GM19035 (cell line): ENCODE data around the gene LHX2.

Experiments used
- ATAC-seq: cut with Tn5 transposase; IDR thresholded peaks from one replicate; pipeline ENCODE4 v1.9.1; 2021; ENCODE audit not compliant: unreplicated experiment

Gene LHX2

DNA sequence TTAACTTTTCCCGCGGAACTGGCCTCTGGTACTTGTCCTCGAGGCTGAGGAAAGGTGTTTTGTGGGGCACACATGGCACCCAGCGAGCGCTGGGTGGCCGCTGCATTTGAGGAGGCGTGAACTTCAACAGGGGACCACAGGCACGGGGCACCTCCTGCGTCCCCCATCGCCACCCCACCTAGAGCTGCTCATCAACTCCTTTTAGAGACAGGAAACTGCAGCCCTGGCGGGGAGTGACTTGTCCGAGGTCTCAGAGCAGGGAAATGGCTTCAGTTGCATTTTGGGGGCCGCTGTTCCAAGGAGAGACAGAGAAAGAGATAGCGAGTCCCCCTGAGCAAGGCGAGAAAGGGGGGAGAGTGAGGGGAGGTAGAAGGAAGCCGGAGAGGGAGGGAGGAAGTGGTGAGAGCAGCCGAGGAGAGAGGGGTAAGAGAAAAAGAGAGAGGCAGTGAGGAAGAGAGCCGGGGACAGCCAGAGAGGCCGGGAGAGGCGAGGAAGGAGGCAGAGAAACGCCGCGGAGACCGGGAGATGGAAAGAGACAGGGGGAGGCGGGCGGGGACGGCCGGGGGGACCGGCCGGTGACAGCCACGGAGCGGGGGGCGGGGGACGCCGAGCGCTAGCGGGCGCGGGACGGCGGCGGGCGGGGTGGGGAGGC lies 12.5 kb upstream of the LHX2 start:
- ATAC-seq: no peak

DNA sequence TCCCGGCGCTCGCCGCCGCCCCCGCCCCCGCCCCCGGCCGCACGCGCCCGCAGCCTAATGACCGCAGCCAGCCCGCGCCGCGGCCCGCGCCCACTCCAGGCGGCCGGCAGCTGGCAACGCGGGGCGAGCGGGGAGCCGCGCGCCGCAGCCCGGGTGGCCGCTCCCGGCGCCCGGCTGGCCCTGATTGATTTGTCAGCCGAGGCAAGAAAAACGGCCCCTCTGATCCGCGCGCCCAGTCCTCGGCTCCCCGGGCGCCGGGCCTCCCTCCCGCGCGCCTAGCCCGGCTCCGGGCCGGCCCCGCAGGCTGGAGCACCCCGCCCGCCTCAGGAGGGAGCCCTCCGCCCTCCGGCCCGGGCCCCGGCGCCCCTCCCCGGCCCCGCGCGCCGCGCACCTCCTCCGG lies 11.9 kb upstream of the LHX2 start:
- no peak for ATAC-seq

DNA sequence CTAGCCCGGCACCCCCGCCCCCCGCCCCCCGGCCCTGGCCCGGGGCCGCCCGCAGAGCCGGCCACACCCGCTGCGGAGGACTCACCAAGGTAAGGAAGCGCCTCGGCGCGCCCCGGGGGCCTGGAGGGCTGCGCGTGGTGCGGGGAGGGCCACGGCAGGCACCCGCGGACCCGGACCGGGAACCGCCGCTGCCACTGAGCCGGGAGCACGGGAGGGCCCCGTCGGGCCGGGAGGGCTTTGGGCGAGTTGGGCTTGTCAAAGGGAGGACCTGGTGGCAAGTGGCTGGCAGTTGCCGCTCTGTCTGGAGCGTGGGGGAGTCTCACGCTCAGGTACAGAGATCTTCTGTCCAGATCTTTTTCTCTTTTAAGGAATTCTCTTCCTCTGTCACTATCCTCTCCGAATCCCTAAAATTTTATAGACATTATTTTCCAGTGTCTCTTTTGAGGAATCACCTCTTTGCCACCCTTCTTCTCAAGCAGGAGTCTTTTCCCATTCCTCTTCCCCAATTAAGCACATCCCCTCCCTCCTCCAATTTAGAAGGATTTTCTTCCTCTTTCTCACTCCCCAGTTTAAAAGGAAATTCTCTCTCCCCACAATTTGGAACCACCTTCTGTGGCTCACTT lies 11.3 kb upstream of the LHX2 start:
- ATAC-seq: no peak

DNA sequence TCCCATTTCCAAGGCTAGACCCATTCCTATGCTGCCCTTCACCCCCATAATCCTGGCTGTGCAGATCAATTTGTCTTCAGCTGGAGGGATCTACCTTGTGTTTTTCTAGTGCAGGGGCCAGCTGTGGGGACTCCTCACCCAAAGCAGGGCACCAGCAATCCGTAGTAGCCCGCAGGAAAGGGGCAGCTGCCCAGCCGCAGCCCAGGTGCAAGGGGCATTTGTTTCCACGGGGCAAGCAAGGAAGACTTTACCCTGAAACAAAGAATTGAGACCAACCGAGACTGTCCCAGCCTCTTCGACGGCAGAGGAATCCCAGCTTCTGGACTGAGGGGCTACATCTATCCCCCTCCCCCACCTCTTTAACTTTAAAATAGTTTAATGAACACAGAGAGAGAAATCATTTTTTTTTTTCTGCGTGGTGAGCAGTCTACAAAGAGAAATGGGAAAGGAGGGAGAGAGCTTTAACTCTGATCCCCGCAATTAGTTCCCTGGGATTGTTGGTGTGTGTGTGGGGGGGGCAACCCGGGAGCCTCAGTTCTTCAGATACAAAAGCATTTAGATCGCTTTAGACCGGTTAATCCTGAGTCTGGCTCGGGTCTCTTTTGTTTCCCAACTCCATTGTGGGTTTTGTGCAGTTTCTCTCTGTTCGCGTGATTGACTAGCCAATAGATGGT lies 10.6 kb upstream of the LHX2 start:
- no peak for ATAC-seq

- no peak for ATAC-seq
Observed at GRCh38 chr9:124001458-124001799, 10.1 kb upstream of the LHX2 start.

- no peak for ATAC-seq
Observed at GRCh38 chr9:124001866-124002525, 9.6 kb upstream of the LHX2 start.

DNA sequence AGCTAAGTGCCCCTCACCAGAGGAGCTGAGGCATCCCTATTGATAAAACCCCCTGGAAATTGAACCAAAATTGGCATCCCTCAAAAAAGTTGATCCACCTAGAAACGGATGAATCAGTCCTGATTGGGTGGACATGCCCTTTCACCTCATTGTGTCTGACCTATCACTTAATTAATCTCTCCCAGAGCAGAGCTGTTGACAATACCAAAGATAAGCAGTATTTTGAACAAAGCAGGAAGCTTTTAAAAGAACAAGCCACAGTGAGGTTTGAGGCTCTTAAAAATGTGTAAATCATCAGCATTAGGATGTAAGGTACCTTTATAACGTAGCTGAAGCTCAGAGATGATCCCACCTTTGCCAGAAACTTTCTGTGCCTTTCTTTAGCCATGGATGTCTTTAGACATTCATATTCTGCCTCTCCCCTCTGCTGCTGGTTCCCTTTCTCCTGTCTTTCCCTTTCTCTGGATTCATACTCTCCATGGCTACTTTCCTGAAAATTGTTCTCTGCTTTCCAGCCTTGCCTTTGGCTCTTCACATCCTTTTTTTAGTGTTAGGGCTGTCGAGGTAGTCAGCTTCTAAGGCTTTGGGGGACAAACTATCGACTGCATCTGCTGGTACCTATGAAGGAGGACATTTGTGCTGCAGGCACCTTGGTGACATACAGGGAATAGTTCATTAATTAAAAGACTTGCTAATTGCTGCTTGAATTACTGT lies 7.8 kb upstream of the LHX2 start:
- ATAC-seq: no peak

GRCh38 chr9:124004593-124004992 lies 7.0 kb upstream of the LHX2 start:
- no peak for ATAC-seq

- no peak for ATAC-seq
Observed at GRCh38 chr9:124005029-124005771, 6.4 kb upstream of the LHX2 start.

DNA sequence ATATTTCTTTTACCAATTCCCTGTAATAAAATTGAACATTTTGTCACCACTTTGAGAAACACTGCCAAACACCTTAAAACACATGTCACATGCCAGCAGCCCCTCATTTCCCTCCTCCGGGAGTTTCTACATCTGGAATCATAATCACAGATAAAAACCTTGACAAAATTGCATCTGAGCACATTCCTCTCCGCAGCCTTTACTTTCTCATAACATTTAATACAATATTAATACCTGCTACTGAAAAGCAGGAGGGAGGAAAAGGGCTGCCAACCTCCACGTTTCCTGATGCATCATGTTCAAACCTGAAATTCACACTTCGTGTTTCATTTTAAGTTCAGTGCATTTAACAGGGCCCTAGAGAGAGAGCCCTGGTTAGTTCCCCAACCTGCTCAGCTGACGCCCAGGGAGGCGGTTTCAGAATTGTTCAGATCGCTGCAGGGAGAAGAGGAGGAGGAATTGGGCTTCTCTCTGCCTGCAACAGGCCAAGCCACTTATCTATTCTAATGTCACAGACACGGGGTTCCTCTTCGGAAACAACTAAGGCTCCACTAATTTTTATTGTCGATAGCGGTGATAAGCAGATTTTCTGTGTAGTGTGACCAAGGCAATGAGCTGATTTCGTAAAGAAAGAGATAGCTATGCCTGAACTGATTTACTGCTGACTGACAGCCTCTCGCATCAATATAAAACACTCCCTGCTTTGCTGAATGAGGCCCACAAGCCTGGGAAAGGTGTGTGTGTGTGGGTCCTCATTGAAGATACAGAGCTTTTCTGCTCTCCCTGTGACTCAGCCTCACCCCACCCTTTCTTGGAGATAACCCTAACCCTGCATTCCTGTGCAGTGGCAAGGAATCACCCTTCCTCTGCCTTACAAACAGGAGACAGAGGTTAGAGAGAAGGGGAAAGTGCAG lies 4.9 kb upstream of the LHX2 start:
- no peak for ATAC-seq

DNA sequence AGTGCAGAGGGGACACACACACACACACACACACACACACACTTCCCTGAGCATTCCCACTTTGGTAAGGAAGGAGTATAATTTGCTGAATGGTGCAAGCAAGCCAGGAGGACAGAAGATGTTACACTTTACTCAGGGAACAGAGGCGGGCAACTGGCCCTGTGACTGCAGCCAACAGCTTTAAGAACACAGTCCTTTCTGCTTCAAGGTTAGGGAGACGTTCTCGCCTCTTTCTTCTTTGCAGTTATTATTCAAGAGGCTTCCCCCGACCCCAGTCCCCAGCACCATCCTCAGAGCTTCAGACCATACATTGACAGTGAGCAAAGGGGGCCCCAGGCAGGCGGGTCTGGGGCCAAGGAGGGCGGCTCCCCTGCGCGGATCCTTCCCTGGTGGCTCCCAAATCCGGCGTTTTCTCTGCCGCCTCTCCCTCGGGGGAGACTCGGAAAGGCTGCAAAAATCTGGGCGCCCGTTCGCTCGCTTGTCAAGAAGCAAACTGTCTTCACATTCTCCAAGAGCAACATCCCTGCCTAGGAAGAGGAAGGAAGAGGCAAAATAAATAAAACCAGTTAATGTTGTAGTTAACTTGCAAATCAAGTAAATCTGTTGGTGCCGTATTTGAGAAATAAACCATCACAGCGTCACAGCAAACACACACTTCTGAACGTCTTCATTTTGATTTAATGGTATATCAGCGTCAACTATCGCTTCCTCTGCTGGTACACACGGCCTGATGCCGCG lies 3.8 kb upstream of the LHX2 start:
- ATAC-seq: no peak

- no peak for ATAC-seq
Observed at GRCh38 chr9:124008303-124008693, 3.3 kb upstream of the LHX2 start.

DNA sequence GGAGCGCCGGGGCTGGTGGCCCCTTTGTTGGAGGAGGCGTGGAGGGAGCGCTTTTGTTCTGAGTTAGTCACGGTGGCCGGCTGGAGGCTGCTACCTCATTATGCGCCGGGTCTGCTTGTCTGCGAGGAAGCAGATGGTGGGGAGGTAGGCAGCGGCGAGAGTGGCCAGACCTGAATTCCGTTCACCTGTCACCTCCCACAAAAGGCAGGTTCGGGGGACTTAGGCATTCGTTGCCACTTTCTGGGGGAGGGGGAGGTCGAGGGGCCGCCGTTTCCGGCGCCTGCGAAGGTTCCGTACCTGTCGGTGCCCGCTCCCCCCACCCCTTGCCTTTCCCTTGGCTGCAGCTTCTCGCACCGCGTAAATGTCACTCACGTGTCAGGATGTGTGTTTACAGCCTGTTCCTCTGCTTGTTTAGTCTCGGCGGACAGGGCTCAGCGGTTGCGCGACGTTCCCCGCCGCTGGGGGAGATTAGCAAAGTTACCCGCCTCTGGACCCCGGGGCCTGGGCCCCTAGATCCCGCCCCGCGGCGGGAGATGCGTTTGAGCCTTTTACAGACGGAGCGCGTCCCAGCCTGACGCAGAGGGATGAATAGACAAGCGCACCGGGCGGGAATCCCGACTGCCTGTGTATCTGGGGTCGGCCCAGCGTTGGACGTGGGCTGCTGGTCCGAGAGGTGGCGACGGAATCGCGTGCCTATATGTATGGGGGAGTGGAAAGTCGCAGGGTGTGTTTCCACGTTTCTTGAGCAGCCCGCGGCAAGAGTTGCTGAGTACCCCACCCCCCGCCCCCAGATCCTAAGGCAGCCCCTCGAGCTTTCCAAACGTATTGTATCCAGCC lies 2.7 kb upstream of the LHX2 start:
- no peak for ATAC-seq

GRCh38 chr9:124009531-124010217 lies 1.9 kb upstream of the LHX2 start:
- no peak for ATAC-seq

DNA sequence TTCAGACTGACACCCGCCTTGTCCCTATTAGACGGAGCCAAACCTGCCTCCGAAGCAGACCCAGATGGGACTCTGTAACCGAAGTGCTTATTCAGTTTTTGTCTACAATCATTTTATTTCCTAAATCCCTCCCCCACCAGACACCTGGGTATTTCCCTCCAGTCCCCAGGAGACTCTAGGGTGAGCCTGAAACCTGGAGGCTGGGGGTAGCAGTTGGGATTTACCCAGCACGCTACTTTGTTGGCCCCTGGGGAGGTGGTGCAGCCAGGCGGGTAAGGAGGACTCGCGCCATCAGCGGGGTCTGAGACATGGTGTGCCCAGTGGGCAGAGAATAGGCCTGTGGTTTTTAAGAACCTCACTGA lies 1.3 kb upstream of the LHX2 start:
- ATAC-seq: no peak

DNA sequence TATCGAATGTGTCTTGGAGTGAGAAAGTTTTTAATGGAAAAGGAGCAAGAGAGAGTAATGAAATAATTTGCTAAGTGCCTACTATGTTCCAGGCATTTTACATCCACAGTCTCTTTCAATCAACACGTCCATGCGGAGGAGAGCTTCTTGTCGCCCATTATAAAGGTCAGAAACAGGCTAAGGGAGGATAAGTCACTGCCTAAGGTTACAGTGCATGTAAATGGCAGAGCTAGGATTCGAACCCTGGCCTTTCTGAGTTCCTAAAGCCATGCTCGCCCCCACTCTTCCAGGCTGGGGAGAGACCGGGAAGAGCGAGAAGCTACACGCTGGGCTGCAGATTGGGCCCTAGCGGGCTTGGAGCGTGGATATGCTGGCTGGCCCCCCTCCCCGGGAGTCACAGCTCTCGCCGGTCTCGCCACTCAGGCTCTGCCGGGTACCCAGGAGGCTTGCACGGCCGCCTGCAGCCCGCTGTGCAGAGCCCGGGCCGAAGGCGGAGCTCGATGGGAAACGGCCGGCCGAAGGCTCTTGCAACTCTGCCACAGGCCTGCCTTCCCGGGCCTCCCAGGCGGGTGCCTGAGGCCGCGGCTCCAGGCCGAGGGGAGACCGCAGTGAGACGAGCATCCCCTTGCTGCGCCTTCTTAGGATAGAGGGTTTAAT lies 775 bp upstream of the LHX2 start:
- no peak for ATAC-seq
